A549 (cell line): ENCODE results near the gene LYPLAL1. TPM values are rescaled to one million over a fixed set of nuclear protein-coding genes. Genes with fewer than 3 reads are reported as not detected.

Source experiments
- ATAC-seq, 2 experiments: fragments of 200-7000 bp in 1 of 2; fragments of >200 bp in 1 of 2; cut with Nextera tagmentation in 1 of 2; cut with Tn5 transposase in 1 of 2; 3 replicates each; pipeline versions ENCODE4 v1.8.0 to v1.9.1; 2018 to 2020; ENCODE audit warnings: mild to moderate bottlenecking in 1 of 2, moderate library complexity in 1 of 2
- CTCF ChIA-PET: fragments of 300-600 bp; sonication (Branson Sonifier 250); formaldehyde crosslinking; extraction: SDS; loops from one replicate; lab custom pipeline; 2021; ENCODE audit warnings: antibody characterized with exemption, inconsistent platforms; lab: Yijun Ruan, JAX
- POLR2A ChIA-PET: fragments of 350-600 bp; formaldehyde crosslinking; extraction: SDS; loops from one replicate; lab custom pipeline; 2021; ENCODE audit warnings: antibody characterized with exemption, inconsistent platforms; lab: Yijun Ruan, JAX
- DNase-seq, 2 experiments: peaks; one replicate each; pipeline versions ENCODE4 v3.0.0 to v3.0.0-alpha.2; 2011 to 2016; ENCODE audit warnings: low read depth in 1 of 2, low spot score in 1 of 2
- FAIRE-seq: peaks from 2 replicates; lab custom pipeline; 2011; peaks lifted over from hg19 to GRCh38; lab: Jason Lieb, UNC
- H3K27ac ChIP-seq, 2 experiments: fragments of >200 bp; sonication (Bioruptor Twin); formaldehyde crosslinking; 3 replicates each; pipeline ENCODE4 v1.5.1; 2016 to 2017
- H3K4me1 ChIP-seq: fragments of >200 bp; sonication (Bioruptor Twin); formaldehyde crosslinking; 3 replicates; pipeline ENCODE4 v1.6.1; 2016
- H3K4me2 ChIP-seq: fragments of >200 bp; sonication (Bioruptor Twin); formaldehyde crosslinking; 3 replicates; pipeline ENCODE4 v1.6.1; 2016
- H3K4me3 ChIP-seq: fragments of >200 bp; sonication (Bioruptor Twin); formaldehyde crosslinking; 3 replicates; pipeline ENCODE4 v1.5.1; 2016
- H3K9me3 ChIP-seq: fragments of >200 bp; sonication (Bioruptor Twin); formaldehyde crosslinking; 3 replicates; pipeline ENCODE4 v1.6.1; 2016
- BCL3 ChIP-seq: fragments of >200 bp; sonication (Bioruptor Twin); formaldehyde crosslinking; IDR thresholded peaks from 3 replicates; pipeline ENCODE4 v1.6.1; 2016
- CBX2 ChIP-seq: fragments of 200-600 bp; sonication (generic); IDR thresholded peaks from 2 replicates; pipeline ENCODE4 v1.6.1; 2016; ENCODE audit warnings: low read depth, mild to moderate bottlenecking, borderline replicate concordance
- CEBPB ChIP-seq, 2 experiments: fragments of >200 bp in 1 of 2; sonication (Bioruptor Twin) in 1 of 2; formaldehyde crosslinking in 1 of 2; IDR thresholded peaks; 2 replicates each; pipeline ENCODE4 v1.6.1; 2012 to 2016
- CHD2 ChIP-seq: fragments of 150-350 bp; IDR thresholded peaks from 2 replicates; pipeline ENCODE4 v1.6.1; 2014; ENCODE audit warnings: low read length; ENCODE audit not compliant: partially characterized antibody
- EP300 ChIP-seq, 2 experiments: fragments of >200 bp; sonication (Bioruptor Twin); formaldehyde crosslinking; IDR thresholded peaks; 2 replicates in 1 of 2; 3 replicates in 1 of 2; pipeline ENCODE4 v1.6.1; 2016 to 2017
- FOXS1 ChIP-seq: fragments of 250-450 bp; sonication (Bioruptor Pico); IDR thresholded peaks from 2 replicates; pipeline ENCODE4 v1.5.0; 2020; ENCODE audit warnings: mild to moderate bottlenecking, moderate library complexity
- JUNB ChIP-seq: fragments of >200 bp; sonication (Bioruptor Twin); formaldehyde crosslinking; IDR thresholded peaks from 2 replicates; pipeline ENCODE4 v1.6.1; 2016
- KDM1A ChIP-seq: fragments of 200-600 bp; sonication (generic); IDR thresholded peaks from 2 replicates; pipeline ENCODE4 v1.6.1; 2016; ENCODE audit warnings: low read depth, mild to moderate bottlenecking
- KDM5A ChIP-seq: fragments of 200-600 bp; sonication (generic); IDR thresholded peaks from 2 replicates; pipeline ENCODE4 v1.6.1; 2016; ENCODE audit warnings: antibody characterized with exemption, mild to moderate bottlenecking
- MAFK ChIP-seq: fragments of 450-650 bp; IDR thresholded peaks from 2 replicates; pipeline ENCODE4 v1.6.1; 2014; ENCODE audit not compliant: partially characterized antibody
- MYC ChIP-seq: IDR thresholded peaks from 2 replicates; pipeline ENCODE4 v1.6.1; 2012; ENCODE audit warnings: mild to moderate bottlenecking, inconsistent platforms, low read length, improper control_type of control experiment, borderline replicate concordance
- NFE2L2 ChIP-seq: fragments of 150-350 bp; conservative IDR thresholded peaks from 2 replicates; pipeline ENCODE4 v1.6.1; 2014; ENCODE audit warnings: low read length
- PHF8 ChIP-seq: fragments of 200-600 bp; sonication (generic); IDR thresholded peaks from 2 replicates; pipeline ENCODE4 v1.6.1; 2016; ENCODE audit warnings: low read depth, mild to moderate bottlenecking, antibody characterized with exemption, moderate library complexity, borderline replicate concordance
- POLR2A ChIP-seq: IDR thresholded peaks from 2 replicates; pipeline ENCODE4 v1.6.1; 2012; ENCODE audit warnings: mild to moderate bottlenecking, low read length
- POLR2AphosphoS2 ChIP-seq: conservative IDR thresholded peaks from 2 replicates; pipeline ENCODE4 v1.6.1; 2012; ENCODE audit warnings: low read length, improper control_type of control experiment, inconsistent platforms
- RCOR1 ChIP-seq: fragments of 150-350 bp; IDR thresholded peaks from 2 replicates; pipeline ENCODE4 v1.6.1; 2014; ENCODE audit warnings: antibody characterized with exemption, low read length, low read depth
- RFX5 ChIP-seq: fragments of 450-650 bp; IDR thresholded peaks from 2 replicates; pipeline ENCODE4 v1.7.1; 2014; ENCODE audit warnings: antibody characterized with exemption, mild to moderate bottlenecking, moderate library complexity
- RNF2 ChIP-seq: fragments of 200-600 bp; sonication (generic); IDR thresholded peaks from 2 replicates; pipeline ENCODE4 v1.6.1; 2016; ENCODE audit warnings: low read depth, mild to moderate bottlenecking, antibody characterized with exemption, moderate library complexity, borderline replicate concordance
- TFCP2L1 ChIP-seq: fragments of 250-450 bp; sonication (Bioruptor Pico); IDR thresholded peaks from 2 replicates; pipeline ENCODE4 v1.5.0; 2021; ENCODE audit warnings: mild to moderate bottlenecking
- TP53 ChIP-seq: fragments of 250-450 bp; sonication (Bioruptor Pico); IDR thresholded peaks from 2 replicates; pipeline ENCODE4 v1.5.0; 2021; ENCODE audit warnings: mild to moderate bottlenecking, moderate library complexity
- WGBS: methylation state at CpG from one replicate; pipeline ENCODE4 v1.1.6; 2017; ENCODE audit errors: missing lambda C conversion rate; 5-methylcytosine and 5-hydroxymethylcytosine counted together
- polyA plus RNA-seq, 4 experiments: library from polyadenylated mRNA; depleted of rRNA in 3 of 4; stranded (reverse); fragments of >200 nt; fragmentation: RNase III in 1 of 4; extraction: RNeasy Plus Mini Kit Qiagen cat#74134 plus additional on column Dnase treatment in 1 of 4; gene quantifications; 2 replicates in 3 of 4; 3 replicates in 1 of 4; pipeline ENCODE4 v1.2.3, GENCODE V29; 2011 to 2017
- TF ChIP-seq, protein P1 (sequence below): IDR thresholded peaks from 2 replicates; pipeline ENCODE4 v1.6.1; 2012
- TF ChIP-seq, protein P2 (sequence below): fragments of 250-450 bp; sonication (Bioruptor Pico); IDR thresholded peaks from 2 replicates; pipeline ENCODE4 v1.5.0; 2021; ENCODE audit warnings: mild to moderate bottlenecking, moderate library complexity, borderline replicate concordance
- TF ChIP-seq, protein P3 (sequence below): IDR thresholded peaks from 2 replicates; pipeline ENCODE4 v1.6.1; 2012; ENCODE audit warnings: low read depth, borderline replicate concordance
- TF ChIP-seq, protein P4 (sequence below): fragments of >200 bp; sonication (Bioruptor Twin); formaldehyde crosslinking; IDR thresholded peaks from 3 replicates; pipeline ENCODE4 v1.5.1; 2016

The LYPLAL1 gene
- polyA plus RNA-seq, 2 of the 4 experiments (the other 2 are of a cell fraction) = 13.6 to 61.2 TPM

GRCh38 chr1:219143735-219144134 is 29.9 kb upstream of the LYPLAL1 start:
- 91% methylated on average over 1 of the region's 1 CpG for WGBS
- CTCF ChIA-PET = no interaction called here

GRCh38 chr1:219144658-219145315 is 28.9 kb upstream of the LYPLAL1 start:
- CTCF ChIA-PET = no interaction called here
- ATAC-seq (no peak), FAIRE-seq (no peak), DNase-seq (no peak)
- H3K4me1 ChIP-seq = peaks cover 8% of the 10 kb centered on the region; the same call in 2 of the 3 replicates
- H3K4me3 ChIP-seq = no peak overlapping the region
- POLR2A ChIA-PET = no interaction called here
- H3K9me3 ChIP-seq = no peaks in the 10 kb centered on the region
- H3K4me2 ChIP-seq = no peak overlapping the region
- 47% methylated on average over 2 of the region's 2 CpGs for WGBS
- TF ChIP-seq NFE2L2 (no peak), CEBPB (IDR thresholded peaks at IDR 0.05) (no peak), CBX2 (no peak), JUNB (no peak), CHD2 (no peak), POLR2A (no peak), MAFK (no peak)
- TF ChIP-seq, protein P1, sequence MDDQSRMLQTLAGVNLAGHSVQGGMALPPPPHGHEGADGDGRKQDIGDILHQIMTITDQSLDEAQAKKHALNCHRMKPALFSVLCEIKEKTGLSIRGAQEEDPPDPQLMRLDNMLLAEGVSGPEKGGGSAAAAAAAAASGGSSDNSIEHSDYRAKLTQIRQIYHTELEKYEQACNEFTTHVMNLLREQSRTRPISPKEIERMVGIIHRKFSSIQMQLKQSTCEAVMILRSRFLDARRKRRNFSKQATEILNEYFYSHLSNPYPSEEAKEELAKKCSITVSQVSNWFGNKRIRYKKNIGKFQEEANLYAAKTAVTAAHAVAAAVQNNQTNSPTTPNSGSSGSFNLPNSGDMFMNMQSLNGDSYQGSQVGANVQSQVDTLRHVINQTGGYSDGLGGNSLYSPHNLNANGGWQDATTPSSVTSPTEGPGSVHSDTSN = no peak
- H3K27ac ChIP-seq = no peak overlapping the region

More at GRCh38 chr1:219143735-219144134, 29.9 kb upstream of the LYPLAL1 start:
- Histone ChIP-seq H3K9me3 (no peaks in the 10 kb centered on the region), H3K27ac (no peak overlapping the region), H3K4me2 (no peak overlapping the region), H3K4me3 (no peak overlapping the region), H3K4me1 (peaks cover 8% of the 10 kb centered on the region; the same call in 2 of the 3 replicates)
- DNase-seq (no peak), FAIRE-seq (no peak), ATAC-seq (no peak)
- POLR2A ChIA-PET = no interaction called here
- TF ChIP-seq POLR2AphosphoS2 (no peak), EP300 (IDR thresholded peaks at IDR 0.05) (no peak), RCOR1 (no peak), RFX5 (no peak), KDM5A (no peak), KDM1A (no peak), RNF2 (no peak), PHF8 (no peak), FOXS1 (no peak), MAFK (no peak), BCL3 (no peak), TFCP2L1 (CRISPR knock-in tag) (no peak), TP53 (CRISPR knock-in tag) (no peak), MYC (no peak)
- TF ChIP-seq, protein P2, sequence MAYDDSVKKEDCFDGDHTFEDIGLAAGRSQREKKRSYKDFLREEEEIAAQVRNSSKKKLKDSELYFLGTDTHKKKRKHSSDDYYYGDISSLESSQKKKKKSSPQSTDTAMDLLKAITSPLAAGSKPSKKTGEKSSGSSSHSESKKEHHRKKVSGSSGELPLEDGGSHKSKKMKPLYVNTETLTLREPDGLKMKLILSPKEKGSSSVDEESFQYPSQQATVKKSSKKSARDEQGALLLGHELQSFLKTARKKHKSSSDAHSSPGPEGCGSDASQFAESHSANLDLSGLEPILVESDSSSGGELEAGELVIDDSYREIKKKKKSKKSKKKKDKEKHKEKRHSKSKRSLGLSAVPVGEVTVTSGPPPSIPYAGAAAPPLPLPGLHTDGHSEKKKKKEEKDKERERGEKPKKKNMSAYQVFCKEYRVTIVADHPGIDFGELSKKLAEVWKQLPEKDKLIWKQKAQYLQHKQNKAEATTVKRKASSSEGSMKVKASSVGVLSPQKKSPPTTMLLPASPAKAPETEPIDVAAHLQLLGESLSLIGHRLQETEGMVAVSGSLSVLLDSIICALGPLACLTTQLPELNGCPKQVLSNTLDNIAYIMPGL (CRISPR knock-in tag) = no peak
- TF ChIP-seq, protein P3, sequence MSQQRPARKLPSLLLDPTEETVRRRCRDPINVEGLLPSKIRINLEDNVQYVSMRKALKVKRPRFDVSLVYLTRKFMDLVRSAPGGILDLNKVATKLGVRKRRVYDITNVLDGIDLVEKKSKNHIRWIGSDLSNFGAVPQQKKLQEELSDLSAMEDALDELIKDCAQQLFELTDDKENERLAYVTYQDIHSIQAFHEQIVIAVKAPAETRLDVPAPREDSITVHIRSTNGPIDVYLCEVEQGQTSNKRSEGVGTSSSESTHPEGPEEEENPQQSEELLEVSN = no peak
- TF ChIP-seq, protein P4, sequence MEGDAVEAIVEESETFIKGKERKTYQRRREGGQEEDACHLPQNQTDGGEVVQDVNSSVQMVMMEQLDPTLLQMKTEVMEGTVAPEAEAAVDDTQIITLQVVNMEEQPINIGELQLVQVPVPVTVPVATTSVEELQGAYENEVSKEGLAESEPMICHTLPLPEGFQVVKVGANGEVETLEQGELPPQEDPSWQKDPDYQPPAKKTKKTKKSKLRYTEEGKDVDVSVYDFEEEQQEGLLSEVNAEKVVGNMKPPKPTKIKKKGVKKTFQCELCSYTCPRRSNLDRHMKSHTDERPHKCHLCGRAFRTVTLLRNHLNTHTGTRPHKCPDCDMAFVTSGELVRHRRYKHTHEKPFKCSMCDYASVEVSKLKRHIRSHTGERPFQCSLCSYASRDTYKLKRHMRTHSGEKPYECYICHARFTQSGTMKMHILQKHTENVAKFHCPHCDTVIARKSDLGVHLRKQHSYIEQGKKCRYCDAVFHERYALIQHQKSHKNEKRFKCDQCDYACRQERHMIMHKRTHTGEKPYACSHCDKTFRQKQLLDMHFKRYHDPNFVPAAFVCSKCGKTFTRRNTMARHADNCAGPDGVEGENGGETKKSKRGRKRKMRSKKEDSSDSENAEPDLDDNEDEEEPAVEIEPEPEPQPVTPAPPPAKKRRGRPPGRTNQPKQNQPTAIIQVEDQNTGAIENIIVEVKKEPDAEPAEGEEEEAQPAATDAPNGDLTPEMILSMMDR = no peak
